Tibial artery (tissue), 4 donors: ENCODE results near the gene UCK1.
A peak's percentile ranks its signal among the peaks of the same experiment; 100 is the strongest.

ENCODE experiments used
- DNase-seq, 2 donors: peaks; one replicate each; pipeline ENCODE4 v3.0.0-alpha.2; 2019
- H3K27ac ChIP-seq, 2 donors: fragments of 200-600 bp; sonication (generic) in 1 of 2; 1 replicate in 1 of 2; 2 replicates in 1 of 2; pipeline ENCODE4 v1.5.1; 2018 to 2019; ENCODE audit warnings: mild to moderate bottlenecking in 1 of 2
- H3K27me3 ChIP-seq, 2 donors: fragments of 200-600 bp; sonication (generic) in 1 of 2; one replicate each; pipeline versions ENCODE4 v1.5.1 to v1.6.0; 2016 to 2019
- H3K36me3 ChIP-seq, 3 donors: fragments of 200-600 bp; sonication (generic) in 2 of 3; one replicate each; pipeline ENCODE4 v1.5.1; 2016 to 2019; ENCODE audit warnings: mild to moderate bottlenecking in 2 of 3
- H3K4me1 ChIP-seq, 4 donors: fragments of 200-600 bp; sonication (generic) in 2 of 4; 1 replicate in 3 of 4; 2 replicates in 1 of 4; pipeline ENCODE4 v1.5.1; 2016 to 2019
- H3K4me3 ChIP-seq, 2 donors: fragments of 200-600 bp; sonication (generic) in 1 of 2; 1 replicate in 1 of 2; 2 replicates in 1 of 2; pipeline ENCODE4 v1.5.1; 2018 to 2019; ENCODE audit warnings: mild to moderate bottlenecking in 2 of 2
- H3K9me3 ChIP-seq, 3 donors: fragments of 200-600 bp; sonication (generic) in 1 of 3; one replicate each; pipeline ENCODE4 v1.5.1; 2016 to 2019
- CTCF ChIP-seq, 2 experiments: fragments of 200-600 bp in 1 of 2; fragments of 450-650 bp in 1 of 2; IDR thresholded peaks; one replicate each; pipeline ENCODE4 v1.5.1; 2017 to 2019; ENCODE audit warnings: antibody characterized with exemption in 2 of 2, mild to moderate bottlenecking in 1 of 2, moderate library complexity in 1 of 2
- intact Hi-C: fragments of 100-400 bp; cut with DNase I; formaldehyde crosslinking; loops from one replicate; pipeline ENCODE4 v1.15.0; 2023; ENCODE audit warnings: low total_unique reads

Gene UCK1

GRCh38 chr9:131537946-131538345, 6.9 kb upstream of the UCK1 start:
- H3K4me1 ChIP-seq: no peaks in the 10 kb centered on the region
- H3K27me3 ChIP-seq: peaks cover 0 to 4% of the 10 kb centered on the region in 2 donors
- no peak overlapping the region for H3K27ac ChIP-seq
- intact Hi-C loops: no loop called here
- H3K36me3 ChIP-seq: no peaks in the 10 kb centered on the region
- no peak overlapping the region for H3K4me3 ChIP-seq
- TF ChIP-seq CTCF (IDR thresholded peaks at IDR 0.05): no peak
- DNase-seq: no peak
- H3K9me3 ChIP-seq: peaks cover 0 to 13% (median 9%) of the 10 kb centered on the region in 3 donors

- Histone ChIP-seq H3K36me3 (peaks cover 0 to under 1% (median 0%) of the 10 kb centered on the region in 3 donors), H3K4me1 (peaks cover 0 to 16% (median 11%) of the 10 kb centered on the region in 4 donors), H3K27ac (no peak overlapping the region), H3K9me3 (no peaks in the 10 kb centered on the region), H3K27me3 (peaks cover 0 to 4% of the 10 kb centered on the region in 2 donors), H3K4me3 (no peak overlapping the region)
- DNase-seq: no peak
- intact Hi-C loops: no loop called here
- TF ChIP-seq CTCF (IDR thresholded peaks at IDR 0.05): no peak
Observed at GRCh38 chr9:131534721-131535237, 3.7 kb upstream of the UCK1 start.

- peak overlapping the region; percentile 78 to 94 for H3K4me3 ChIP-seq
- intact Hi-C loops: no loop called here
- H3K36me3 ChIP-seq: peaks cover 19 to 43% (median 41%) of the 10 kb centered on the region in 3 donors
- H3K27me3 ChIP-seq: no peaks in the 10 kb centered on the region
- peaks cover 0 to 17% (median 13%) of the 10 kb centered on the region in 4 donors for H3K4me1 ChIP-seq
- TF ChIP-seq CTCF (IDR thresholded peaks at IDR 0.05): peak; percentile 12 to 13
- H3K9me3 ChIP-seq: no peaks in the 10 kb centered on the region
- peak overlapping the region; percentile 78 to 87 for H3K27ac ChIP-seq
- DNase-seq: peak; percentile 44 to 76
Observed at GRCh38 chr9:131530546-131530919, 530 bp downstream of the UCK1 start.

GRCh38 chr9:131529597-131530545, 1.2 kb downstream of the UCK1 start:
- TF ChIP-seq CTCF (IDR thresholded peaks at IDR 0.05): no peak
- Histone ChIP-seq H3K9me3 (no peaks in the 10 kb centered on the region), H3K27ac (peak overlapping the region; percentile 78 to 87), H3K36me3 (peaks cover 25 to 50% (median 48%) of the 10 kb centered on the region in 3 donors), H3K4me3 (peak overlapping the region; percentile 78 to 94), H3K27me3 (no peaks in the 10 kb centered on the region), H3K4me1 (peaks cover 0 to 17% (median 13%) of the 10 kb centered on the region in 4 donors)
- DNase-seq: no peak
- intact Hi-C loops: no loop called here

- TF ChIP-seq CTCF (IDR thresholded peaks at IDR 0.05): no peak
- Histone ChIP-seq H3K4me1 (peaks cover 0 to 17% (median 13%) of the 10 kb centered on the region in 4 donors), H3K36me3 (peaks cover 34 to 58% (median 57%) of the 10 kb centered on the region in 3 donors), H3K27ac (no peak overlapping the region), H3K27me3 (no peaks in the 10 kb centered on the region), H3K9me3 (no peaks in the 10 kb centered on the region), H3K4me3 (no peak overlapping the region)
- intact Hi-C loops: no loop called here
- no peak for DNase-seq
Observed at GRCh38 chr9:131528886-131529505, 2.1 kb downstream of the UCK1 start.
